Prostate gland (tissue), 2 donors: ENCODE results near the gene HDGFL3. TPM values are rescaled to one million over a fixed set of nuclear protein-coding genes. Genes with fewer than 3 reads are reported as not detected.

Source experiments
- DNase-seq: peaks from one replicate; pipeline ENCODE4 v3.0.0-alpha.2; 2019; ENCODE audit warnings: low spot score
- H3K27ac ChIP-seq, 2 donors: fragments of 200-600 bp; sonication (generic); 2 replicates each; pipeline ENCODE4 v1.5.1; 2017 to 2019
- H3K27me3 ChIP-seq: fragments of 200-600 bp; sonication (generic); replicated peaks from 2 replicates; pipeline ENCODE4 v1.5.1; 2019; ENCODE audit not compliant: insufficient read depth
- H3K36me3 ChIP-seq, 2 donors: fragments of 200-600 bp; sonication (generic); 1 replicate in 1 of 2; 2 replicates in 1 of 2; pipeline versions ENCODE4 v1.5.1 to v1.8.1; 2017 to 2019
- H3K4me1 ChIP-seq: fragments of 200-600 bp; sonication (generic); replicated peaks from 2 replicates; pipeline ENCODE4 v1.5.1; 2019
- H3K4me3 ChIP-seq, 2 donors: fragments of 200-600 bp; sonication (generic); 2 replicates each; pipeline ENCODE4 v1.5.1; 2017 to 2019
- H3K9me3 ChIP-seq: fragments of 200-600 bp; sonication (generic); 2 replicates; pipeline ENCODE4 v1.5.1; 2017
- POLR2A ChIP-seq: fragments of 450-650 bp; IDR thresholded peaks from one replicate; pipeline ENCODE4 v1.6.1; 2016; ENCODE audit warnings: antibody characterized with exemption, mild to moderate bottlenecking
- POLR2AphosphoS5 ChIP-seq: sonication (generic); formaldehyde crosslinking; IDR thresholded peaks from one replicate; pipeline ENCODE4 v1.6.1; 2017; ENCODE audit warnings: antibody characterized with exemption
- WGBS: methylation state at CpG from one replicate; pipeline ENCODE4 v1.1.5; 2018; 5-methylcytosine and 5-hydroxymethylcytosine counted together
- intact Hi-C: fragments of 100-400 bp; cut with DNase I; formaldehyde crosslinking; loops from one replicate; pipeline ENCODE4 v1.14.2; 2022
- total RNA-seq, 2 donors: library from RNA; depleted of rRNA; stranded (reverse); fragments of >200 nt; gene quantifications; one replicate each; pipeline ENCODE4 v1.1.0, GENCODE V29; 2016
- TF ChIP-seq, protein P1 (sequence below), 4 experiments: fragments of 200-600 bp in 2 of 4; fragments of 450-650 bp in 2 of 4; sonication (generic) in 2 of 4; IDR thresholded peaks; 1 replicate in 3 of 4; 2 replicates in 1 of 4; pipeline ENCODE4 v1.5.1; 2016 to 2019; ENCODE audit warnings: antibody characterized with exemption in 4 of 4, mild to moderate bottlenecking in 2 of 4, moderate library complexity in 2 of 4

The HDGFL3 gene
- total RNA-seq, 2 donors from 2014 or later = 19.4 to 55.4 TPM

DNA sequence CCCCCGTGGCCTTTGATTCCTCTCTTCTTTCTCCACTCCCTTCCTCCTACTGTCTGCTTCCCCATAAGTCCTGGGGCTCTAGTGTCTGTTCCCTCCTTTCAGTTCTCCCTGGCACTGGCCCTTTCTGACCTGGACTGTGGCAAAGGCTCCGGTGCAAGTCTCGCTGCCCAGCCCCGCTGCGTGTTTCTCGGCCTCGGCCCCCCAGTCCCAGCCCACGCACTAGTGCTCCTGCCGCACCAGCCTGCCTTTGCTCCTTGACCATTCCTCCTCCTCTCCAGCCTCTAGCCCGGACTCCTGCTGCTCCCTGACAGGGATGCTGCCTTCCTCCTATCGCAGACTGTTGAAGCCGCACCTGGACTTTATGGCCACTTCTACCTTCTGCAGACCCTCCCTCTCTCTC lies 98.1 kb downstream of the HDGFL3 start:
- no peaks in the 10 kb centered on the region for H3K36me3 ChIP-seq
- H3K4me1 ChIP-seq = no peaks in the 10 kb centered on the region
- TF ChIP-seq POLR2A (no peak), POLR2AphosphoS5 (no peak)
- TF ChIP-seq, protein P1, sequence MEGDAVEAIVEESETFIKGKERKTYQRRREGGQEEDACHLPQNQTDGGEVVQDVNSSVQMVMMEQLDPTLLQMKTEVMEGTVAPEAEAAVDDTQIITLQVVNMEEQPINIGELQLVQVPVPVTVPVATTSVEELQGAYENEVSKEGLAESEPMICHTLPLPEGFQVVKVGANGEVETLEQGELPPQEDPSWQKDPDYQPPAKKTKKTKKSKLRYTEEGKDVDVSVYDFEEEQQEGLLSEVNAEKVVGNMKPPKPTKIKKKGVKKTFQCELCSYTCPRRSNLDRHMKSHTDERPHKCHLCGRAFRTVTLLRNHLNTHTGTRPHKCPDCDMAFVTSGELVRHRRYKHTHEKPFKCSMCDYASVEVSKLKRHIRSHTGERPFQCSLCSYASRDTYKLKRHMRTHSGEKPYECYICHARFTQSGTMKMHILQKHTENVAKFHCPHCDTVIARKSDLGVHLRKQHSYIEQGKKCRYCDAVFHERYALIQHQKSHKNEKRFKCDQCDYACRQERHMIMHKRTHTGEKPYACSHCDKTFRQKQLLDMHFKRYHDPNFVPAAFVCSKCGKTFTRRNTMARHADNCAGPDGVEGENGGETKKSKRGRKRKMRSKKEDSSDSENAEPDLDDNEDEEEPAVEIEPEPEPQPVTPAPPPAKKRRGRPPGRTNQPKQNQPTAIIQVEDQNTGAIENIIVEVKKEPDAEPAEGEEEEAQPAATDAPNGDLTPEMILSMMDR (IDR thresholded peaks at IDR 0.05) = no peak
- no peaks in the 10 kb centered on the region for H3K9me3 ChIP-seq
- H3K4me3 ChIP-seq = no peak overlapping the region
- intact Hi-C loops = no loop called here
- H3K27me3 ChIP-seq = no peaks in the 10 kb centered on the region
- DNase-seq = no peak
- H3K27ac ChIP-seq = no peak overlapping the region
- WGBS = 89% methylated on average over 12 of the region's 12 CpGs

DNA sequence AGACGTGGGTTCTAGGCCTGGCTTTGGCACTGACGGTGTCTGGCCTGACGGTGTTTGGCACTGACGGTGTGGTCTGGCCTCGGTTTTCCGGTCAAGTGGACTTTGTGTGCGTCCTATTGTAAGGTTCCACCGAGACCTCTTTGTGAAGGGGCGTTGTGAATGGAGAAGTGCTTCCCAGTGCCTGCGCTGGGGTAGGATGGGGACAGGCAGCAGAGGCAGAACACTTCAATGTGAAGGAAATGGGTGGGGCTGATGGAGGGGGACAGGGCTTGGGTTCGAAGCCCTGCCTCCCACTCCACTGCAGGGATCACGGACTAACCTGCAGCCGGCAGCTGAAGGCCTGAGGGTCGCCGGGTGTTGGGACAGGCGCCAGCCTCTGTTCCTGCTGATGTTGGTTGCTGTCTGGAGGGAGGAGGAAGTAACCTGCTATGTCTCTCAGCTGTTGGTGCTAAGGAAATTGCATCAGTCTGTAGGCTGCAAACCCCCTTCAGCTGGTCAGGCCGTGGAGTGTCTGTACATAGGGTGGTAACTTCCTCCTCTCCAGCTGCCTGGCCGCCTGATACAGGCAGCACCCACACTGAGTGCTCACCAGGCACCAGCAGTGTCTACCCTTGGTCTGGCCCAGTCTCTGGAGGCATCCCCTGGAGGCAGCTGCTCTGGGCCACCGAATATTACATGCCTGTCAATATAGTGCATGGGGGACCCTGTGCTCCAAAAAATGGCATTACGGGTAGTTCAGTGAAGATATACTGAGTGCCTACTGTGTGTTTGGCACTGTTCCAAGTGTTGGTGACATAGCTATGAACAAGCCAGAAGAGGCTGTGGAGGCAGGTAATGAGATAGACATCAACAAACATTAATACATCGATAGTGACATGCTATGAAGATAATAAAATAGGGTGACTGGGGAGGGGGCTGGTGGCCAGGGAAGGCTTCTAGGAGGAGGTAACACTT lies 99.1 kb downstream of the HDGFL3 start:
- intact Hi-C loops = no loop called here
- DNase-seq = no peak
- WGBS = 58% methylated on average over 21 of the region's 21 CpGs
- Histone ChIP-seq H3K9me3 (no peaks in the 10 kb centered on the region), H3K4me1 (no peaks in the 10 kb centered on the region), H3K36me3 (no peaks in the 10 kb centered on the region), H3K27ac (no peak overlapping the region), H3K27me3 (no peaks in the 10 kb centered on the region), H3K4me3 (no peak overlapping the region)
- TF ChIP-seq POLR2AphosphoS5 (no peak), POLR2A (no peak)
- TF ChIP-seq, protein P1 (IDR thresholded peaks at IDR 0.05) = no peak

DNA sequence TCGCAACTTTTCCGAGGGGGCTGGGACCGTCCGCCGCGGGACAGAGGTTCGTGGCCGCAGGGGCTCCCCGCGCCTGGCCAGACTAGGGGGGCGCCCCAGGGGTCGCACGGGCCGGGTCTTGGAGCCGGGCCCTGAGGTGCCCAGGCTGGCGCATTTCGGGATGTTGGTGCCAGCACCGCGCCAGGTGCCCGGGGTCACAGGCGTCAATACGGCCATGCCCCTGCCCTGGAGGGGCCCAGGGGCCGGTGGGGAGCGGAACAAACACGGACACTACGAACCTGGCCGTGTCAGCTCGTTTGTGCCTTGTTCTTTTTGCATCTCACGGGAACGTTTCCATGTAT lies 99.8 kb downstream of the HDGFL3 start:
- H3K36me3 ChIP-seq = no peaks in the 10 kb centered on the region
- H3K9me3 ChIP-seq = no peaks in the 10 kb centered on the region
- WGBS = 9% methylated on average over 25 of the region's 30 CpGs
- no peak for DNase-seq
- H3K27me3 ChIP-seq = no peaks in the 10 kb centered on the region
- peak overlapping the region; percentile 33 to 37 for H3K4me3 ChIP-seq
- intact Hi-C loops = no loop called here
- no peak overlapping the region for H3K27ac ChIP-seq
- no peaks in the 10 kb centered on the region for H3K4me1 ChIP-seq
- no peak for TF ChIP-seq POLR2AphosphoS5
- TF ChIP-seq, protein P1 (IDR thresholded peaks at IDR 0.05) = no peak
- TF ChIP-seq POLR2A = no peak

DNA sequence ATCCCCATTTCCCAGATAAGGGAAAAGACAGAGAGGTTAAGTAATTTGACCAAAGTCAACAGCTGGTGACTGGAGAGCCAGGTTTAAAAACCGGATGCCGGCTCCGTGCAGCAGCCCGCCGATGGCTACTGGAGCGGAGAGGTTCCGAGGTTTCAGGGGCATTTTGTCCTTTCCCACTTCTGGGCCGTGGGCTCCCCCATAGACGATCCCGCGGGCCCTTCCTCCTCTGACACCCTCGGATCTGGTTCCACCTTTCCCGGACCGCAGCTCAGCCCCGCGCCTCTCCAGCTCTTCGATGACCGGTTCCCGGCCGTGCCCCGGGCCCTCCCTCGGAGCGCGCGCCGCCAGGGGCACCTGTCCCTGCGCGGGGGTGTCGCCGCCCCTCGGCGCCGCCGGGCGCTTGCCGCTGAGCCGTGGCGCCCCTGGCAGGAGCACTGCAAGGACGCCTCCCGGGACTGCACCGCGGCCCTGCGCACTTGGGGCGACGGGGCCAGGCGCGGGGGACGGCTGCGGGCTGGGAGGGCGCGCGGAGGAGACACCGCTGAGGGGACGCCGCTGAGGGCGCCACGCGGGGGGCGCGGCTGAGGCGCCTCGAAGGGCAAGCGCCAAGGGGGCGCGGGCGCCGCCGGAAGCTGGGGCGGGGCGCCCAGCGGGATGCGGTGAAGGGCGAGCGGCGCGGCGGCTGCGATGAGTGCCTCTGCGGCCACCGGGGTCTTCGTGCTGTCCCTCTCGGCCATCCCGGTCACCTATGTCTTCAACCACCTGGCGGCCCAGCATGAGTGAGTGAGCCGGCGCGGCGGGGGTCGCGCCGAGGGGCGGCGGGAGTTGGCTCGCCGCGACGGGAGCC lies 100.4 kb downstream of the HDGFL3 start, which contains the start of gene TM6SF1:
Gene TM6SF1 (plus strand): TSS at position 652 of the 847 bp plus-strand sequence. CDS start 36 bp downstream, at position 688.
- Histone ChIP-seq H3K27ac (no peak within 1 kb of the TSS), H3K4me3 (peak within 1 kb of the TSS; percentile 33 to 37), H3K36me3 (no peaks in the 10 kb centered on the region), H3K27me3 (no peaks in the 10 kb centered on the region), H3K4me1 (no peaks in the 10 kb centered on the region), H3K9me3 (no peaks in the 10 kb centered on the region)
- intact Hi-C loops = no loop called here
- TF ChIP-seq POLR2AphosphoS5 (no peak), POLR2A (no peak)
- TF ChIP-seq, protein P1 (IDR thresholded peaks at IDR 0.05) = no peak
- DNase-seq = no peak
- 1% methylated on average over 86 of the region's 97 CpGs for WGBS
